GM12874 (cell line): ENCODE data around the gene HIPK2.

Experiments used
- CTCF ChIP-seq: IDR thresholded peaks from 2 replicates; pipeline ENCODE4 v1.5.1; 2011; ENCODE audit warnings: low read depth, mild to moderate bottlenecking, control low read depth, low read length, moderate library complexity; ENCODE audit not compliant: insufficient read depth

Gene HIPK2

GRCh38 chr7:139750459-139751095, 27.2 kb downstream of the HIPK2 start:
- no peak for TF ChIP-seq CTCF

DNA sequence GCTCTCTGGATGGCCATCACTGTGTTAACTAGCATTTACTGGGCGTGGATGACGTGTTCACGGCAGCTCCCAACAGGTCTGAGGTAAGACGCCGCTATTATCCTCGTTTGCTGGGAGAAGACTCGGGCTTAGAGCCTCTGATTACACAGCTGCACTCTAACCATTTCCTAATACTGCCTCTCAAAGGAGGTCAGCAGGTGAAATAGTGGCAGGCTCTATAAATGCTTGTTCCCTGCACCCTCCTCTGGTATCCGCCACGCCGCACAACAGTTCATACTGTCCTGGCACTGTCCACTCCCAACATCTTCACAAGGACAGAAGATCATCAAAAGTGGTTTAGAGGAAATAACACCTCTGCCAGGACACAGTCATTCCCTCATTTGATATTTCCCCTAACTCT, 28.3 kb downstream of the HIPK2 start:
- no peak for TF ChIP-seq CTCF

DNA sequence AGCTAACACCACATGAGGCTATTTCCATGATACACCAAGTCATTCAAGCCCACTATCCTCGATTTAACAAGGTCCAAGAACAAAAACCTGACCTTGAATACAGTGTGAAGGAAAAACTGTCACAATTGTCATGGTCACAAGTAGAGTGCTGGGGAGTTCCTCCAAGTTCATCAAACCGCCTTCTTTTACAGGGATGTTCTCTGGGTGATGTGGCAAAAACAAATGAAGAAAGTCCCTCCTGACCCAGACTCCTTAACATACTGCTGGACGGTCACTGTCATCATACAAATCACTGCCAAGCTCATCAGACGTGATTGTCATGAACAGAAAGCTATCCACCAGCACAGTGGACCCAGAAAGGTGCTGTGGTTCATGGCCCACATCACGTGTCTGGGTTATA, 28.9 kb downstream of the HIPK2 start:
- no peak for TF ChIP-seq CTCF

DNA sequence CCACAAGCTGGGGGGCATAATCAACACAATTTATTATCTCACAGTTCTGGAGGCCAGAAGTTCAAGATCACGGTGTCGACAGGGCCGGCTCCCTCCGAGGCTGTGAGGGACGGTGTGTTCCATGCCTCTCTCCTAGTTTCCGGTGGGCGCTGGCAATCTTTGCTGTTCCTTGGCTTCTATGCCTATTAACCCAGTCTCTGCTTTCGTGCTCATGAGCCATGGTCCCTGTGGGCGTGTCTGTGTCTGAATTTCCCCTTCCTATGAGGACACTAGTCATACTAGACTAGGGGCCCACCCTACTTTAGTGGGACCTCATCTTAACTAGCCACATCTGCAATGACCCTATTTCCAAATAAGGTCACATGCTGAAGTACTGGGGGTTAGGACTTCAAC, 29.4 kb downstream of the HIPK2 start:
- no peak for TF ChIP-seq CTCF

GRCh38 chr7:139747662-139748372, 30.0 kb downstream of the HIPK2 start:
- TF ChIP-seq CTCF = no peak

- TF ChIP-seq CTCF = no peak
These were observed 31.1 kb downstream of the HIPK2 start for GRCh38 chr7:139746652-139747051.

DNA sequence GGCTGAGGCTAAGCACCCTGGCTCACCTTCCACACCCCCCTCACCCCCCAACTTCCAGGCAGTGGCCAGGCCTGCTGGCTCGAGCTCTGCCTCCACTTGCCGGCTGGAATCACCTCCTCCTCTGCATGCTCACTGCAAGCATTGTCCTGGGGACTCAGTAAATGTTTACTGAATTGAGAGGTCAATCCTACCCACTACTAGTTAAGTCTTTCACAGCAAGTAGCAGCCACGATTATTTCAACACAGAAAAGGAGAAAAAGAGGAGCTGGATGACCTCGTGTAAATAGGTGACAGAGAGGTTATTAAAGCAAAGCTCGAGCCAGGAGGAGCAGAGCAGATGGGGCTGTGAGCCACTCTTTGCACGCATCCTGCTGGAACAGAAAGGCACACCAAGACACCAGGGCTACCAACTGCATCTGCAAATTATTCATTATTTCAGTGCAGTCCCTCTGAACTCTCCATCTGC, 32.1 kb downstream of the HIPK2 start:
- no peak for TF ChIP-seq CTCF
